PC-9 (cell line): ENCODE results near the gene NIT2. TPM values are rescaled to one million over a fixed set of nuclear protein-coding genes. Genes with fewer than 3 reads are reported as not detected.

Experiments used
- BruUV-seq: library from RNA; stranded (reverse); fragments of 400-500 nt; replicated peaks from 2 replicates; lab custom pipeline; 2021; lab: Mats Ljungman, UMichigan
- CTCF ChIA-PET: fragments of 300-600 bp; sonication (Branson Sonifier 250); formaldehyde crosslinking; loops from one replicate; lab custom pipeline; 2022; ENCODE audit warnings: antibody characterized with exemption; lab: Charles Lee
- POLR2A ChIA-PET: fragments of 300-600 bp; sonication (Branson Sonifier 250); formaldehyde crosslinking; loops from one replicate; lab custom pipeline; 2022; ENCODE audit warnings: antibody characterized with exemption; ENCODE audit not compliant: unreplicated experiment; lab: Charles Lee
- DNase-seq, 2 experiments: peaks; one replicate each; pipeline versions ENCODE4 v3.0.0 to v3.0.0-alpha.2; 2015 to 2022; ENCODE audit warnings: mixed read lengths in 1 of 2
- H2AFZ ChIP-seq: fragments of 200-600 bp; sonication (generic); 2 replicates; pipeline ENCODE4 v1.8.1; 2017; ENCODE audit warnings: antibody characterized with exemption
- H3F3A ChIP-seq: fragments of 200-600 bp; sonication (generic); 2 replicates; pipeline ENCODE4 v1.8.1; 2017; ENCODE audit warnings: antibody characterized with exemption, mild to moderate bottlenecking, low read depth; ENCODE audit not compliant: insufficient read depth
- H3K27ac ChIP-seq: fragments of 200-600 bp; sonication (generic); 2 replicates; pipeline ENCODE4 v1.6.1; 2016; ENCODE audit warnings: mixed run types
- H3K27me3 ChIP-seq: fragments of 200-600 bp; sonication (generic); 2 replicates; pipeline ENCODE4 v1.6.1; 2016; ENCODE audit warnings: low read depth, mixed run types; ENCODE audit not compliant: insufficient read depth
- H3K36me3 ChIP-seq: fragments of 200-600 bp; sonication (generic); 2 replicates; pipeline ENCODE4 v1.6.1; 2016; ENCODE audit warnings: low read depth, mixed run types
- H3K4me1 ChIP-seq: fragments of 200-600 bp; sonication (generic); replicated peaks from 2 replicates; pipeline ENCODE4 v1.6.1; 2016; ENCODE audit warnings: mixed run types; ENCODE audit not compliant: insufficient read depth
- H3K4me2 ChIP-seq: fragments of 200-600 bp; sonication (generic); 2 replicates; pipeline ENCODE4 v1.6.1; 2017; ENCODE audit warnings: mixed run types
- H3K4me3 ChIP-seq: fragments of 200-600 bp; sonication (generic); 2 replicates; pipeline ENCODE4 v1.6.1; 2016; ENCODE audit warnings: mixed run types
- H3K79me2 ChIP-seq: fragments of 200-600 bp; sonication (generic); 2 replicates; pipeline ENCODE4 v1.6.1; 2017; ENCODE audit warnings: low read depth, mixed run types
- H3K9me2 ChIP-seq: fragments of 200-600 bp; sonication (generic); 2 replicates; pipeline ENCODE4 v1.8.1; 2017; ENCODE audit warnings: mild to moderate bottlenecking; ENCODE audit not compliant: insufficient read depth
- H3K9me3 ChIP-seq: fragments of 200-600 bp; sonication (generic); 2 replicates; pipeline ENCODE4 v1.8.1; 2016; ENCODE audit warnings: low read depth; ENCODE audit not compliant: insufficient read depth
- H4K20me1 ChIP-seq: fragments of 200-600 bp; sonication (generic); 2 replicates; pipeline ENCODE4 v1.8.1; 2017; ENCODE audit not compliant: insufficient read depth
- CTCF ChIP-seq: fragments of 200-600 bp; sonication (generic); conservative IDR thresholded peaks from 2 replicates; pipeline ENCODE4 v1.6.1; 2017; ENCODE audit warnings: mixed run types, antibody characterized with exemption, mild to moderate bottlenecking, moderate library complexity
- EZH2 ChIP-seq: fragments of 200-600 bp; sonication (generic); IDR thresholded peaks from 2 replicates; pipeline ENCODE4 v1.8.0; 2017; ENCODE audit warnings: antibody characterized with exemption, low read depth
- intact Hi-C: fragments of 100-400 bp; cut with micrococcal nuclease; formaldehyde crosslinking; loops from one replicate; pipeline ENCODE4 v1.10.0; 2022; ENCODE audit not compliant: unreplicated experiment
- total RNA-seq: library from RNA; stranded (reverse); gene quantifications from 2 replicates; pipeline ENCODE4 v1.2.3, GENCODE V29; 2021

Gene NIT2
- total RNA-seq, 1 experiment from 2014 or later = 115 TPM

- ChIA-PET CTCF (interaction anchor here (0.6 to 0.9 kb wide), 2 partner anchors 58 to 187 kb away, joined by 3 to 4 read pairs; no protein-coding TSS in a partner anchor), POLR2A (interaction anchor here (0.9 kb wide), 1 partner anchor 21 kb away, joined by 4 read pairs; no protein-coding TSS in a partner anchor)
- H3K4me2 ChIP-seq = peak overlapping the region; percentile 93
- H3K36me3 ChIP-seq = peaks cover 19% of the 10 kb centered on the region; the same call in 1 of the 2 replicates
- H3K9me3 ChIP-seq = peaks cover 14% of the 10 kb centered on the region
- no peak overlapping the region for H2AFZ ChIP-seq
- intact Hi-C loops = loop anchor here (5.0 kb wide), 1 partner anchor 587 kb away; the partner anchor contains the start of gene CMSS1
- H3K4me1 ChIP-seq = peaks cover 26% of the 10 kb centered on the region
- DNase-seq = no peak
- no TSS peak for BruUV-seq
- no peak overlapping the region for H3K27ac ChIP-seq
- peaks cover 8% of the 10 kb centered on the region; the same call in 1 of the 2 replicates for H3F3A ChIP-seq
- peak overlapping the region; percentile 83; the same call in 1 of the 2 replicates for H3K4me3 ChIP-seq
- peaks cover 12% of the 10 kb centered on the region for H4K20me1 ChIP-seq
- no peaks in the 10 kb centered on the region for H3K27me3 ChIP-seq
- no peak for TF ChIP-seq CTCF
- TF ChIP-seq EZH2 = no peak
- no peaks in the 10 kb centered on the region for H3K9me2 ChIP-seq
- peaks cover 56% of the 10 kb centered on the region for H3K79me2 ChIP-seq
These were observed 69.6 kb downstream of the NIT2 start for GRCh38 chr3:100404250-100404548.

GRCh38 chr3:100407164-100407563, 72.6 kb downstream of the NIT2 start:
- H3K27ac ChIP-seq = no peak overlapping the region
- H2AFZ ChIP-seq = no peak overlapping the region
- H3K4me1 ChIP-seq = peaks cover 20% of the 10 kb centered on the region
- ChIA-PET POLR2A (no interaction called here), CTCF (no interaction called here)
- no peaks in the 10 kb centered on the region for H3K9me2 ChIP-seq
- peaks cover under 1% of the 10 kb centered on the region; the same call in 1 of the 2 replicates for H3F3A ChIP-seq
- intact Hi-C loops = no loop called here
- H3K36me3 ChIP-seq = peaks cover 19% of the 10 kb centered on the region; the same call in 1 of the 2 replicates
- no peak overlapping the region for H3K4me2 ChIP-seq
- H4K20me1 ChIP-seq = no peaks in the 10 kb centered on the region
- peaks cover 14% of the 10 kb centered on the region for H3K9me3 ChIP-seq
- TF ChIP-seq CTCF = no peak
- TF ChIP-seq EZH2 = no peak
- no TSS peak for BruUV-seq
- DNase-seq = no peak
- H3K79me2 ChIP-seq = peaks cover 32% of the 10 kb centered on the region
- H3K4me3 ChIP-seq = no peak overlapping the region
- no peaks in the 10 kb centered on the region for H3K27me3 ChIP-seq

GRCh38 chr3:100407977-100408532, 73.5 kb downstream of the NIT2 start:
- ChIA-PET CTCF (no interaction called here), POLR2A (no interaction called here)
- Histone ChIP-seq H3K9me3 (peaks cover 14% of the 10 kb centered on the region), H3K4me1 (peaks cover 15% of the 10 kb centered on the region), H3K36me3 (peaks cover 19% of the 10 kb centered on the region; the same call in 1 of the 2 replicates), H3K27me3 (no peaks in the 10 kb centered on the region), H3K79me2 (peaks cover 23% of the 10 kb centered on the region), H3K9me2 (no peaks in the 10 kb centered on the region), H2AFZ (no peak overlapping the region), H3K4me2 (no peak overlapping the region), H3K4me3 (no peak overlapping the region), H3K27ac (no peak overlapping the region), H4K20me1 (no peaks in the 10 kb centered on the region), H3F3A (no peaks in the 10 kb centered on the region; the same call in 1 of the 2 replicates)
- no peak for DNase-seq
- no peak for TF ChIP-seq EZH2
- no peak for TF ChIP-seq CTCF
- intact Hi-C loops = no loop called here
- BruUV-seq = no TSS peak

Other genes with a start within 250 kb of the NIT2 start
- 12.0 and 16.8 TPM in 2 replicates for gene FILIP1L, start 220.3 kb upstream of the NIT2 start, total RNA-seq
- 68.0 and 68.7 TPM in 2 replicates for gene TBC1D23, start 73.8 kb upstream of the NIT2 start, total RNA-seq
- 63.7 and 65.2 TPM in 2 replicates for gene TOMM70, start 66.3 kb downstream of the NIT2 start, total RNA-seq
- gene LNP1, start 66.8 kb downstream of the NIT2 start, total RNA-seq = 4.8 TPM in 2 replicates
- 21.6 and 31.1 TPM in 2 replicates for gene TMEM45A, start 157.9 kb downstream of the NIT2 start, total RNA-seq